Activated CD4-positive, alpha-beta memory T cell treated with anti-CD3 and anti-CD28 coated beads, Interleukin-2, amount 10 ng/mL, durations not matched to agents 7 days and 5 days (primary cell): ENCODE measurements around the gene MAP1LC3A. TPM values are rescaled to one million over a fixed set of nuclear protein-coding genes. Genes with fewer than 3 reads are reported as not detected.

Source experiments
- total RNA-seq, 2 experiments: library from RNA; stranded (reverse); gene quantifications; one replicate each; pipeline ENCODE4 v1.2.3, GENCODE V29; 2021

MAP1LC3A gene
- total RNA-seq, 2 experiments from 2014 or later, result 8.9 to 10.5 TPM

Other genes starting within 250 kb of the MAP1LC3A start
- 10 to 100 TPM; 55.5 to 56.7 TPM for gene ITCH, start 195.4 kb upstream of the MAP1LC3A start, total RNA-seq
- 100 to 1,000 TPM; 107 to 109 TPM for gene DYNLRB1, start 42.3 kb upstream of the MAP1LC3A start, total RNA-seq
- gene PIGU, start 118.4 kb downstream of the MAP1LC3A start, total RNA-seq, result 10 to 100 TPM; 18.3 to 18.6 TPM
- gene TP53INP2, start 145.6 kb downstream of the MAP1LC3A start, total RNA-seq, result 1 to 10 TPM; 3.3 TPM